Measurements from ENCODE around the gene NOS2. TPM values are rescaled to one million over a fixed set of nuclear protein-coding genes. Genes with fewer than 3 reads are reported as not detected.

The NOS2 gene
- total RNA-seq, 4 donors from 2014 or later: 0.57 to 1.1 (median 0.59) TPM; not detected in 1

- 1% methylated on average over 14 of the region's 14 CpGs for WGBS, 2 donors
- intact Hi-C loops (cut with DNase I; ENCODE audit: low total_unique reads): loop anchor here (5.0 kb wide), 1 partner anchor 72 kb away; no protein-coding TSS in a partner anchor
- peak; percentile 86 to 95 for DNase-seq (ENCODE audit: low spot score in 2 of 2)
- H3K4me3 ChIP-seq (ENCODE audit: low read depth, poor library complexity, severe bottlenecking): no peak overlapping the region
- TF ChIP-seq CTCF (IDR thresholded peaks at IDR 0.05) (peak in 1 of 3 donors; percentile 84), POLR2A (IDR thresholded peaks at IDR 0.05) (no peak)
Observed at GRCh38 chr17:27805520-27806146, 5.3 kb upstream of the NOS2 start.

- intact Hi-C loops (cut with DNase I; ENCODE audit: low total_unique reads): no loop called here
- DNase-seq (ENCODE audit: low spot score in 2 of 2): no peak
- H3K4me3 ChIP-seq (ENCODE audit: low read depth, poor library complexity, severe bottlenecking): no peak overlapping the region
- no peak for TF ChIP-seq POLR2A (IDR thresholded peaks at IDR 0.05)
- TF ChIP-seq CTCF (IDR thresholded peaks at IDR 0.05): no peak
- 77 to 82% methylated on average over 10 of the region's 10 CpGs for WGBS, 2 donors
Observed at GRCh38 chr17:27804113-27804512, 3.8 kb upstream of the NOS2 start.

- TF ChIP-seq CTCF (IDR thresholded peaks at IDR 0.05) (no peak), POLR2A (IDR thresholded peaks at IDR 0.05) (no peak)
- 77 to 83% methylated on average over 7 of the region's 7 CpGs for WGBS, 2 donors
- no peak for DNase-seq (ENCODE audit: low spot score in 2 of 2)
- no peak overlapping the region for H3K4me3 ChIP-seq (ENCODE audit: low read depth, poor library complexity, severe bottlenecking)
- intact Hi-C loops (cut with DNase I; ENCODE audit: low total_unique reads): no loop called here
Observed at GRCh38 chr17:27802962-27803680, 2.8 kb upstream of the NOS2 start.

GRCh38 chr17:27802033-27802432, 1.7 kb upstream of the NOS2 start:
- no peak overlapping the region for H3K4me3 ChIP-seq (ENCODE audit: low read depth, poor library complexity, severe bottlenecking)
- TF ChIP-seq POLR2A (IDR thresholded peaks at IDR 0.05) (no peak), CTCF (IDR thresholded peaks at IDR 0.05) (no peak)
- 78 to 89% methylated on average over 2 of the region's 2 CpGs for WGBS, 2 donors
- intact Hi-C loops (cut with DNase I; ENCODE audit: low total_unique reads): no loop called here
- DNase-seq (ENCODE audit: low spot score in 2 of 2): no peak

GRCh38 chr17:27798376-27798775, 2.0 kb downstream of the NOS2 start:
- 84 to 85% methylated on average over 8 of the region's 8 CpGs for WGBS, 2 donors
- intact Hi-C loops (cut with DNase I; ENCODE audit: low total_unique reads): no loop called here
- no peak overlapping the region for H3K4me3 ChIP-seq (ENCODE audit: low read depth, poor library complexity, severe bottlenecking)
- no peak for DNase-seq (ENCODE audit: low spot score in 2 of 2)
- TF ChIP-seq CTCF (IDR thresholded peaks at IDR 0.05) (no peak), POLR2A (IDR thresholded peaks at IDR 0.05) (no peak)

Measured in lower leg skin (tissue), 4 donors.